HG02973 (cell line): Measurements from ENCODE around the gene WSB2.
"Not testable (repeated sequence)": the region's sequence is repeated elsewhere in the genome, so short reads cannot be mapped to it uniquely, and the experiment has no call there.

Experiments used
- ATAC-seq: cut with Tn5 transposase; IDR thresholded peaks from one replicate; pipeline ENCODE4 v1.9.1; 2021; ENCODE audit warnings: moderate library complexity; ENCODE audit not compliant: unreplicated experiment

The WSB2 gene

GRCh38 chr12:118036672-118037411, 24.1 kb downstream of the WSB2 start:
- ATAC-seq = no peak

GRCh38 chr12:118035190-118036041, 25.6 kb downstream of the WSB2 start:
- peak; percentile 81 for ATAC-seq

GRCh38 chr12:118034429-118035189, 26.4 kb downstream of the WSB2 start:
- no peak for ATAC-seq

GRCh38 chr12:118033902-118034301, 27.1 kb downstream of the WSB2 start:
- ATAC-seq = no peak

- no peak for ATAC-seq
Observed at GRCh38 chr12:118033323-118033722, 27.7 kb downstream of the WSB2 start.

- no peak for ATAC-seq
Observed at GRCh38 chr12:118032188-118032587, 28.8 kb downstream of the WSB2 start.

GRCh38 chr12:118029166-118029565, 31.8 kb downstream of the WSB2 start:
- ATAC-seq = no peak

- no peak for ATAC-seq
Observed at GRCh38 chr12:118025168-118025567, 35.8 kb downstream of the WSB2 start.

- no peak for ATAC-seq
Observed at GRCh38 chr12:118023301-118023860, 37.6 kb downstream of the WSB2 start.

GRCh38 chr12:118022728-118023109, 38.3 kb downstream of the WSB2 start:
- no peak for ATAC-seq

- not testable (repeated sequence) for ATAC-seq
Observed at GRCh38 chr12:118022097-118022727, 38.8 kb downstream of the WSB2 start.

GRCh38 chr12:118020036-118020435, 40.9 kb downstream of the WSB2 start:
- no peak for ATAC-seq

- no peak for ATAC-seq
Observed at GRCh38 chr12:118017926-118018325, 43.1 kb downstream of the WSB2 start.

- ATAC-seq = peak; percentile 97
Observed at GRCh38 chr12:118016424-118017264, 44.3 kb downstream of the WSB2 start, which contains the start of gene RFC5. Gene RFC5 (plus strand): TSS chr12:118016703. CDS start chr12:118016828, 125 bp downstream.

- ATAC-seq = no peak
Observed at GRCh38 chr12:118015944-118016343, 45.0 kb downstream of the WSB2 start.

GRCh38 chr12:118015306-118015705, 45.7 kb downstream of the WSB2 start:
- ATAC-seq = no peak

- no peak for ATAC-seq
Observed at GRCh38 chr12:118013283-118013682, 47.7 kb downstream of the WSB2 start.

- no peak for ATAC-seq
Observed at GRCh38 chr12:118011961-118012360, 49.0 kb downstream of the WSB2 start.

- no peak for ATAC-seq
Observed at GRCh38 chr12:118011377-118011776, 49.6 kb downstream of the WSB2 start.

- ATAC-seq = no peak
Observed at GRCh38 chr12:118010903-118011302, 50.1 kb downstream of the WSB2 start.
